Effector memory CD8-positive, alpha-beta T cell (primary cell): Measurements from ENCODE around the gene RORC.
"Not testable (repeated sequence)": the region's sequence is repeated elsewhere in the genome, so short reads cannot be mapped to it uniquely, and the experiment has no call there.

Experiments
- ATAC-seq: fragments of 150-1000 bp; cut with Tn5 transposase; replicated peaks from 2 replicates; pipeline ENCODE4 v1.10.0; 2021; ENCODE audit warnings: mild to moderate bottlenecking, moderate library complexity
- DNase-seq, 3 experiments: peaks; one replicate each; pipeline ENCODE4 v3.0.0; 2021
- H3K27ac Mint-ChIP-seq, 2 donors: one replicate each; pipeline ENCODE4 v1.8.0; 2022; ENCODE audit warnings: mild to moderate bottlenecking in 2 of 2, mixed read lengths in 2 of 2, moderate library complexity in 2 of 2
- H3K27me3 Mint-ChIP-seq, 2 donors: one replicate each; pipeline ENCODE4 v1.8.0; 2022; ENCODE audit warnings: mixed read lengths in 2 of 2
- H3K36me3 Mint-ChIP-seq: one replicate; pipeline ENCODE4 v1.8.0; 2022; ENCODE audit warnings: mild to moderate bottlenecking, moderate library complexity, mixed read lengths; ENCODE audit not compliant: insufficient read depth
- H3K4me1 Mint-ChIP-seq, 2 donors: one replicate each; pipeline ENCODE4 v1.8.0; 2022; ENCODE audit warnings: low read depth in 2 of 2, mixed read lengths in 2 of 2
- H3K4me3 Mint-ChIP-seq, 2 donors: one replicate each; pipeline ENCODE4 v1.8.0; 2022; ENCODE audit warnings: mild to moderate bottlenecking in 2 of 2, mixed read lengths in 2 of 2, moderate library complexity in 2 of 2
- H3K9me3 Mint-ChIP-seq, 2 donors: one replicate each; pipeline ENCODE4 v1.8.0; 2022; ENCODE audit warnings: mixed read lengths in 2 of 2
- total RNA-seq, 9 experiments: gene quantifications; one replicate each; lab custom pipeline; 2026; lab: John Stamatoyannopoulos, UW

The RORC gene
- 1.2 to 56.2 (median 11.5) reads per million in 9 experiments for total RNA-seq

DNA sequence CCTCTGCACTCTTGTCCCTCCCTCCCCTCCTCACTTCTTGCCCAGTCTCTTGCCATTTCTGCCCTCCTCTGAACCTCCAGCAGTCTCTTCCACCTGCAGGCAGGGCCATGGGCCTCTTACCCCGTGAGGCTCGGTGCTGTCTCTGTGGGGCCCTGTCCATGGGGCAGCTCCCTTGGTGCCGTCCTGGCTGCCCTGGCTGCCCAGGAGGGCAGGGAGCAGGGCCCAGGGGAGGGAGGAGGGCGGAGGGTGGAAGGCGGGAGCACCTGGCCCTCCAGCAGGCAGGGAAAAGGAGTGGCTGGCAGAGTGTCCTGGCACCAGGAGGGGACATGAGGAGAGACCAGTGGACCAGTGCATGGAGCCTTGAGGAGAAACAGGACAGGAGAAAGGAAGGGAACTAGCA is at the start of gene RORC:
TSS of gene RORC (minus strand) at position 198 of the 400 bp plus-strand sequence. CDS start at position 160, 38 bp downstream.
- DNase-seq, result no peak
- H3K4me3 Mint-ChIP-seq, result peak within 1 kb of the TSS; percentile 63 to 89
- peaks cover 45 to 76% of the 10 kb centered on the region in 2 donors for H3K4me1 Mint-ChIP-seq
- no peaks in the 10 kb centered on the region for H3K27me3 Mint-ChIP-seq
- H3K36me3 Mint-ChIP-seq, result peaks cover 28% of the 10 kb centered on the region
- ATAC-seq, result no peak
- peak within 1 kb of the TSS; percentile 83 to 91 for H3K27ac Mint-ChIP-seq
- no peaks in the 10 kb centered on the region for H3K9me3 Mint-ChIP-seq

DNA sequence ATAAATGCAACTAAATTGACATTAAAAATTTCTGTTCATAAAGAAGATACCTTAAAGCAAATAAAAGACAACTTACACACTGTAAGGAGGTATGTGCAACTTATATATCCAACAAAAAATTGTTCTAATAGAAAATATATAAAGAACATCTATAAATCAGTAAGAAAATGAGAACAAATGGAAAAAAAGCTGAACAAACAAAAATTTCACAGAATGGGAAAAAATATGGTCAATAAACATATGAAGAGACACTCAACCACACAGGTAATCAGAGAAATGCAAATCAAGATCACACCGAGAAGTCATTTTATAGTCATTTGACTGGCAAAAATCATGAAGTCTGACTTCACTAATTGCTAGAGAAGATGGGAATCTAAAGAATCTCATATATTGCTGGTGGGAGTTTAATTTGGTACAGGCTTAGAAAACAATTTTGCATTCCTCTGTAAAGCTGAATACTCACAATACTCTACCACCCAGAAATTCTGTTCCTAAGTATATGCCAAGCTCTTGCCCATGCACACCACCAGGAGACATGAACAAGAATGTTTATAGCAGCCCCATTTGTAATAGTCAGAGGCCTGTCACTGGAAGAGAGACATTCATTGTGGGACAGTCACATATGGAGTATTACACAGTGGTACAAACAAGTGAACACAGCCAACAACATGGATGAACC is 44.0 kb upstream of the RORC start:
- peaks cover 4% of the 10 kb centered on the region for H3K36me3 Mint-ChIP-seq
- H3K4me3 Mint-ChIP-seq, result no peak overlapping the region
- H3K27me3 Mint-ChIP-seq, result no peaks in the 10 kb centered on the region
- peaks cover 2 to 10% of the 10 kb centered on the region in 2 donors for H3K4me1 Mint-ChIP-seq
- H3K27ac Mint-ChIP-seq, result no peak overlapping the region
- no peaks in the 10 kb centered on the region for H3K9me3 Mint-ChIP-seq
- ATAC-seq (no peak), DNase-seq (no peak)

DNA sequence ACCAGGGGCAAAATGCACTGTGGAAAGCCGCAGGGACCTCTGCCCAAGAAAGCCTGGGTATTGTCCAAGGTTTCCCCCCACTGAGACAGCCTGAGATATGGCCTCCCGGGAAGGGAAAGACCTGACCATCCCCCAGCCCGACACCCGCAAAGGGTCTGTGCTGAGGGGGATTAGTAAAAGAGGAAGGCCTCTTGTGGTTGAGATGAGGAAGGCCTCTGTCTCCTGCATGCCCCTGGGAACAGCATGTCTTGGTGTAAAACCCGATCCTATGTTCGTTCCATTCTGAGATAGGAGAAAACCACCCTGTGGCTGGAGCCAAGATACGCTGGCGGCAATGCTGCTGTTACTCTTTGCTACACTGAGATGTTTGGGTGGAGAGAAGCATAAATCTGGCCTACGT is 41.2 kb upstream of the RORC start:
- H3K4me1 Mint-ChIP-seq, H3K4me3 Mint-ChIP-seq, H3K27me3 Mint-ChIP-seq, H3K36me3 Mint-ChIP-seq, DNase-seq, ATAC-seq, H3K9me3 Mint-ChIP-seq: not testable (repeated sequence)
- H3K27ac Mint-ChIP-seq, result peak overlapping the region in 1 of 2 donors; percentile 81

DNA sequence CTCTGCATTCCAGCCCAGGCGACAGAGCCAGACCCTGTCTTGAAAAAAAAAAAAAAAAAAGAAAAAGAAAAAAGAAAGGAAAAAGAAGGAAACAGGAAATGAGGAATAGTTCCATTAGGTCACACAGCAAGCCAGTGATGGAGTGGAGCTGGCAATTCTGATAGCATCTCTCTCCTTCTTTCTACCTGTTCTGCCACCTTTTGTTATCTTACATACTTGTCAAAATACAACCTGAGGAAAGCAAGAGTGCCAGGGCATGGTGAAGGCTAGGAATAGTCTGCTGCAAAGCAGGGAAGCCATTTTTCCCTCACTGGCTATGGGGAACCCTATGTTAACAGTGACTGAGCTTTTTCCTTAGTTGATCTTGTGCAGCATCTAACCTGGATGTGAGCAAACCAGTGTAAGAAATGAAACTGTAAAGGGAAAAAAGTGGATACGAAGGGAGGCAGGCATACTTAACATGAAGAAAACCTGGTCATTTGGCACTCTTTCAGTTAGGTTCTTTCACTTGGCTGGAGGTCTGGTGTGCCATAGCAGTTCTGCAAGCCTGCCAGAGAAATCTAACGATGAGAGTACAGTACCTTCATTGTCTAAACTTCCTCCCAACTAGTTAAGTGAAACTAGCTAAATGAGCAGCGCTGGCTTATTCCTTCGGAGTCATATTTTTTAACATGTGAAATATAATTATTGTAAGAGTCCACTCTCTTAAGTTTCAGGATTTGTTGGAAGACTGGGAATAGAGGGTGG is 39.9 kb upstream of the RORC start:
- no peaks in the 10 kb centered on the region for H3K9me3 Mint-ChIP-seq
- H3K27ac Mint-ChIP-seq, result no peak overlapping the region
- DNase-seq, result no peak
- peaks cover 2 to 10% of the 10 kb centered on the region in 2 donors for H3K4me1 Mint-ChIP-seq
- no peak for ATAC-seq
- H3K36me3 Mint-ChIP-seq, result peaks cover 4% of the 10 kb centered on the region
- no peaks in the 10 kb centered on the region for H3K27me3 Mint-ChIP-seq
- no peak overlapping the region for H3K4me3 Mint-ChIP-seq

DNA sequence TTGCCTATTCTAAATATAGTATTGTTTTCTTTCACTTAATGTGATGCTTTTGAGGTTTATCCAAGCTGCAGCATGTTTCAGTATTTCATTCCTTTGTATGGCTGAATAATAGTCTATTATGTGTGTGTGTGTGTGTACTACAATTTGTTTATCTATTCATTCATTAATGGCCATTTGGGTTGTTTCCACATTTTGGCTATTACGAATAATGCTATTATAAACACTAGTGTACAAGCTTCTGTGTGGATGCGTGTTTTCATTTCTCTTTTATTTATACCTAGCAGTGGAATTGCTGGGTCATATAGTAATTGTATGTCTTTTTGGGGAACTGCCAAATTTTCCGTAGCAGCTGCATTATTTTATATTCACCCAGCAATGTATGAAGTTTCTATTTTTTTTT is 36.9 kb upstream of the RORC start:
- Mint-ChIP-seq H3K27ac (no peak overlapping the region), H3K4me1 (peaks cover 0 to 5% of the 10 kb centered on the region in 2 donors), H3K36me3 (peaks cover 4% of the 10 kb centered on the region), H3K27me3 (peaks cover 6 to 7% of the 10 kb centered on the region in 2 donors), H3K4me3 (no peak overlapping the region), H3K9me3 (no peaks in the 10 kb centered on the region)
- no peak for ATAC-seq
- no peak for DNase-seq

DNA sequence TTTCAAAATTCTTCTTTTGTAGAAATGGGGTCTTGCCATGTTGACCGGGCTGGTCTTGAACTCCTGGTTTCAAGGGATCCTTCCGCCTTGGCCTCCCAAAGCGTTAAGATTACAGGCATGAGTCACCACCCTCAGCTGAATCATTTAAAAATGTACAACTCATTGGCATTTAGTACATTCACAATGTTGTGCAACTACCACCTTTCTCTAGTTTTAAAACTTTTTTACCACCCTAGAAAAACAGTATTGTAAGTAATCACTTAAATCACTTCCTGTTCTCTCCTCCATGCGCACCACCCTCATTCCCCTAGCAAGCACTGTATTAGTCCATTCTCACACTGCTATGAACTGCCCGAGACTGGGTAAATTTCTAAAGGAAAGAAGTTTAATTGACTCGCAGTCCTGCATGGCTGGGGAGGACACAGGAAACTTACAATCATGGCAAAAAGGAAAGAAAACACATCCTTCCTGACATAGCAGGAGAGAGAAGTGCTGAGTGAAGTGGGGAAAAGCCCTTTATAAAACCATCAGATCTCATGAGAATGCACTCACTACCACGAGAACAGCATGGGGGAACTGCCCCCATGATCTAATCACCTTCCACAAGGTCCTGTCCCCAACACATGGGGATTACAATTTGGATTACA is 36.3 kb upstream of the RORC start:
- Mint-ChIP-seq H3K36me3 (peaks cover 4% of the 10 kb centered on the region), H3K9me3 (no peaks in the 10 kb centered on the region), H3K4me1 (no peaks in the 10 kb centered on the region), H3K27ac (peak overlapping the region in 1 of 2 donors; percentile 58), H3K4me3 (no peak overlapping the region), H3K27me3 (peaks cover 6 to 7% of the 10 kb centered on the region in 2 donors)
- ATAC-seq (no peak), DNase-seq (no peak)

DNA sequence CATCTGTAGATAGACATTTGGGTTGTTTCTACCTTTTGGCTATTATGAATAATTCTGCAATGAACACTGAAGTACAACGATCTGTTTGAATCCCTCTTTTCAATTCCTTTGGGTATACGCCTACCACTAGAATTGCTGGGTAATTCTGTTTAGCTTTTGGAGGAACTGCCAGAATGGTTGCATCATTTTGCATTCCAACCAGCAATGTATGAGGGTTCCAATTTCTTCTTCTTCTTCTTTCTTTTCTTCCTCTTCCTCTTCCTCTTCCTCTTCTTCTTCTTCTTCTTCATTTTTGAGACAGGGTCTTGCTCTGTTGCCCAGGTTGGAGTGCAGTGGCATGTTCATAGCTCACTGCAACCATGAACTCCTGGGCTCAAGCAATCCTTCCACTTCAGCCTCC is 35.7 kb upstream of the RORC start:
- Mint-ChIP-seq H3K36me3 (peaks cover 4% of the 10 kb centered on the region), H3K4me1 (no peaks in the 10 kb centered on the region), H3K27ac (no peak overlapping the region), H3K9me3 (no peaks in the 10 kb centered on the region), H3K4me3 (no peak overlapping the region), H3K27me3 (peaks cover 6 to 7% of the 10 kb centered on the region in 2 donors)
- DNase-seq (no peak), ATAC-seq (no peak)

DNA sequence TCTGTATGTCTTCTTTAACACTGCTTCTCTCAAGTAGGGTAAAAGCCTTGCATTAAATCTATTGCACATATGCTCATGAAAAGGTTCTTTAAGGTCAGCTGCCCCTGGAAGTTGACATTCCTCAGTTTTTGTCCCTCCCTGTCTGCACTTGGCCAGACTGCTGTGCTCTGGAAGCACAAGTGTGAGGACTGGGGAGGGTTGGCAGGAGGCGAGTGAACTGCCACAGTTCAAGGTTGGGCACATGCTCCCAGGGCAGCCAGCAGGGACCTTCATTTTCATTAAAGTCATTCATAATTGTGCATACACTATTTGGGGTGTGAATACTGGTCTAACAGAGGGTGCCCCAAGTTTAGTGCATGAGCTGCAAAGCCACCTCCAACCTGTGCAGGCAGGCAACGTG is 32.8 kb upstream of the RORC start:
- Mint-ChIP-seq H3K36me3 (no peaks in the 10 kb centered on the region), H3K27ac (no peak overlapping the region), H3K27me3 (peaks cover 6 to 7% of the 10 kb centered on the region in 2 donors), H3K4me3 (no peak overlapping the region), H3K9me3 (no peaks in the 10 kb centered on the region), H3K4me1 (peaks cover 0 to 5% of the 10 kb centered on the region in 2 donors)
- DNase-seq (no peak), ATAC-seq (no peak)

DNA sequence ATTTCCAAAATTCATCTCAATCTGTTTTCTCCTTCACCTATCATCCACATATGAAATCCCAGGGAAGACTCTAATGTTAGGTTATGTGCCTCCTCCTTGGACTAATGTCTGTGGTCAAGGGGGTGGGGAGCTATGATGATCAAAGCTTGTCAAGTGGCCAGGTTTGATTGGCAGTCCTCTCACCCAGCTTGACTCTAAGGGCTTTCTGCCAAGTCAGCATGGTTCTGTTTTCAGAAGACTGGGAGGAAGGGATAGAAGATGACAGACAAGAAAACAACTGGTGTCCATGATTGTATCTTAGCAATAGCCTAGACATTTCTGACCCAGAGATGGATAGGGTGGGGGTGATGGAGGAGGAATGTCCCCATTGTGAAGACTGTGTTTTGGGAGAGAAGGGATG is 31.0 kb upstream of the RORC start:
- H3K27ac Mint-ChIP-seq, result no peak overlapping the region
- no peaks in the 10 kb centered on the region for H3K36me3 Mint-ChIP-seq
- H3K4me3 Mint-ChIP-seq, result no peak overlapping the region
- ATAC-seq, result no peak
- H3K4me1 Mint-ChIP-seq, result peaks cover 0 to 5% of the 10 kb centered on the region in 2 donors
- H3K9me3 Mint-ChIP-seq, result no peaks in the 10 kb centered on the region
- no peak for DNase-seq
- H3K27me3 Mint-ChIP-seq, result peaks cover 6 to 7% of the 10 kb centered on the region in 2 donors

DNA sequence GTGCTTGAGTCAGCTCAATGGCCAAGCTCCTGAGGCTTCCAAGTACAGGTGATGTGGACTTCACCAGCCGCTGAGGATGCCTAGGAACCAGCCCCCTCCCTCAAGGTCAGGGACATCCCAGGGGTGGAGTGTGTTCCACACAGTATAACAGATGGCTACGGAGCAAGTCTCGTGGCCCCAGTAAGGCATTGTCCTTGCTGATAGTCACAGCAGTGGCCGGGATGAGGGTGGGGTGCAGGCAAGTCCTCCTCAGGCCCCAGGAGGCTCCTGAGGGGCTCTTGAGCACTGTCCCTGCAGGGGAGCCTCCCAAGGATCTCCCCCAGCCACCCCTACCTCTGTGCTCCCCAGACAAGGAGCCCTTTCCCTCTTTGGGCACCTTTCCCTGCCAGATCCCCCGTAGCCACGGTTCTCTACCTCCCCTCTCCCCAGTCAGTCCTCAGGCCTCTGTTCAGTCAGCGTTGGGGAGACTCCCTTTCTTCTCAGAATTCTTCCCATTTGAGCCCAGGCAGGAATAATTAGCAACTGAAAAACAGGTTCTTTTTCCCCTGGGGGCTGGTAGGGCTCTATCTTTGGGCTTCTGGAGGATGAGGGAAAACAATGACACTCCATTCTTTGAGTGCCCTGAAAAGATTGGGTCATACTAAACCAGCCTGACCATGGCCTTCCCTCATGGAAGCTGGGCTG is 29.0 kb upstream of the RORC start:
- Mint-ChIP-seq H3K27ac (peak overlapping the region in 1 of 2 donors; percentile 21), H3K27me3 (peaks cover 6 to 7% of the 10 kb centered on the region in 2 donors), H3K4me1 (peaks cover 0 to 5% of the 10 kb centered on the region in 2 donors), H3K36me3 (no peaks in the 10 kb centered on the region), H3K4me3 (no peak overlapping the region), H3K9me3 (no peaks in the 10 kb centered on the region)
- DNase-seq (no peak), ATAC-seq (no peak)

DNA sequence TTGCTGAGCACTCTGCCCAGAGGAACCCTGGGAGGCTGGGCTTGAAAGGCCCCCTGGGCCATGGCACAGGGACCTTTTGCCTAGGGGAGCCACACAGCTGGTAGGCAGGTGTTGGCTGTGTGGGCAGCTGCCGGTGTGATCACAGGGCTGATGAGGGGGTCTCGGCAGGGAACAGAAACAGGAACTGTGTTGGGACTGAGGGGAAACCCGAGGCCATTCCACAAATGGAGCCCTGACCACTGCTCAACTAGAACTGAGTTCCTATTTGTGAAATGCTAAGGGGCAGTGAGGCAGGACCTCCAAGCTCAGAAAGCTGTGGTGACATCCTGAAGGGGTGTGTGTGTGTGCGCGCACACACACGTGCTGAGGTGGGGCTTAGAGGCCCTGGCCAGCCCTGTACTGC is 28.3 kb upstream of the RORC start:
- H3K27ac Mint-ChIP-seq, result peak overlapping the region in 1 of 2 donors; percentile 75
- DNase-seq (no peak), ATAC-seq (no peak)

DNA sequence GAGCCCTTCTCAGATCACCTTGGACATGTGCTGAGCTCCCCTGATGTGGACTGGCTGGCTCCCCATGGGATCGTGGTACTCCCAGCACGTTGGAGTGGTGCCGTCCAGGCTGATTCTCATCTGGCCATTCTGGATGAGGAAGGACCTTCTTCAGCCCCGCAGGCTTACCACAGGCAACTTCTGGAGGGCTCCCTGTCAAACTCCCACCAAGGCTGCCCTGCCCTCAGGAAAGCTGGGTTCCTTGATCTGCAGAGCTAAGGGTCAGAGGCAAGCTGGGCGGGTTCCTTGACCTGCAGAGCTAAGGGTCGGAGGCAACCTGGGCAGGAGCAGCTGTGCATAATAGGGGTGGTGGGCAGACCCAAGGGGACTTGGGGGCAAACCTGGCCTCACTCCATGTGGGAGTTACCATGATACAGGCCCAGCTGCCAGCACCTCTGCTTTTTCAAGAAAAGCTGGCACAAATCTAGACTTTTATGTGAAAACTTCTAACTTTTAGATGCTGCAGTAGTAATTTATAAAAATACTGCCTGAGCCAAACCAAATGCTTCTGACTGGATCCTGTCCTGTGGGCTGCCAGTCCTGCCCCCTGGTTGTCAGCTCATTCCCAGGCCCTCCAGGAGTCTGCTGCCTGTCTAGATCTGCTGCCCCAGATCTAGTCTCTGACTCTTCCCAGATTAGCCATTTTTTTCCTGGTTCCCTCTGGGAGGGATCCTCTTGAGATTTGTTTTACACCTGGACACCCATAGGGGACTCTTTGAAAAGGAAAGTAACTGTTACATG is 27.5 kb upstream of the RORC start:
- Mint-ChIP-seq H3K27me3 (no peaks in the 10 kb centered on the region), H3K27ac (peak overlapping the region in 1 of 2 donors; percentile 75), H3K4me3 (no peak overlapping the region), H3K9me3 (no peaks in the 10 kb centered on the region), H3K4me1 (peaks cover 0 to 5% of the 10 kb centered on the region in 2 donors), H3K36me3 (no peaks in the 10 kb centered on the region)
- ATAC-seq (no peak), DNase-seq (no peak)

More for the DNA sequence above, 28.3 kb upstream of the RORC start:
- Mint-ChIP-seq H3K27me3 (no peaks in the 10 kb centered on the region), H3K4me1 (peaks cover 0 to 5% of the 10 kb centered on the region in 2 donors), H3K36me3 (no peaks in the 10 kb centered on the region), H3K4me3 (no peak overlapping the region), H3K9me3 (no peaks in the 10 kb centered on the region)
